Right lobe of liver (tissue), 4 donors: ENCODE results near the gene KCNG4.

Experiments
- CTCF ChIP-seq, 4 donors: fragments of 200-600 bp in 3 of 4; fragments of 450-650 bp in 1 of 4; IDR thresholded peaks; one replicate each; pipeline versions ENCODE4 v1.5.1 to v1.8.0; 2016 to 2022; ENCODE audit warnings: antibody characterized with exemption in 4 of 4, mild to moderate bottlenecking in 2 of 4
- POLR2A ChIP-seq: fragments of 450-650 bp; IDR thresholded peaks from one replicate; pipeline ENCODE4 v1.6.1; 2017; ENCODE audit warnings: antibody characterized with exemption, mild to moderate bottlenecking
- donor health status: DM: no; HTN: no; CAD: no.
- donor health status: DM: no; HTN: no; CAD: no.
- donor health status: DM: no; HTN: yes; CAD: no.

DNA sequence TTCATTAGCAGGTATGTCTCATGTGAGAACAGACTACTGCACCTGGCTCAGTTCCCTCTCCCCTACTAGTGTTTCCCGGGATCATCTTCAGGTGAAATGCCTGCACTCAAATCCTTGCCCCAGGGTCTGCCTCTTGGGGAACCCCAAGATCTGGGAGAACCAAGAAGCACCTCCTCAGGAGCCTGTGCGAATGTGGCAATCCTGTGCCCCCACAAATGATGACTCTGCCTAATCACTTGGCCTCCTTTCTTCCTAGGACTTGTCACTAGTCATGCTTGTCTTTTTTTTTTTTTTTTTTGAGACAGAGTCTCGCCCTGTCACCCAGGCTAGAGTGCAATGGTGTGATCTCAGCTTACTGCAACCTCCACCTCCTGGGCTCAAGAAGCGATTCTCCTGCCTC is 27.2 kb downstream of the KCNG4 start:
- TF ChIP-seq CTCF (IDR thresholded peaks at IDR 0.05) (no peak), POLR2A (no peak)
